Testis (tissue), 3 donors: ENCODE data around the gene NET1. TPM values are rescaled to one million over a fixed set of nuclear protein-coding genes. Genes with fewer than 3 reads are reported as not detected.

Experiments used
- DNase-seq: peaks from one replicate; pipeline ENCODE4 v3.0.0-alpha.2; 2019
- H3K27ac ChIP-seq, 2 donors: fragments of 200-600 bp; sonication (generic); one replicate each; pipeline ENCODE4 v1.5.1; 2019
- H3K27me3 ChIP-seq: fragments of 200-600 bp; sonication (generic); one replicate; pipeline ENCODE4 v1.5.1; 2019
- H3K36me3 ChIP-seq: fragments of 200-600 bp; sonication (generic); one replicate; pipeline ENCODE4 v1.5.1; 2017; ENCODE audit warnings: low read depth; ENCODE audit errors: missing control alignments
- H3K4me1 ChIP-seq: fragments of 200-600 bp; sonication (generic); one replicate; pipeline ENCODE4 v1.5.1; 2019
- H3K4me3 ChIP-seq, 2 donors: fragments of 200-600 bp; sonication (generic); one replicate each; pipeline ENCODE4 v1.5.1; 2017 to 2019
- H3K9me3 ChIP-seq: fragments of 200-600 bp; sonication (generic); one replicate; pipeline ENCODE4 v1.5.1; 2017
- CTCF ChIP-seq, 3 experiments: fragments of 450-650 bp in 2 of 3; fragments of 200-600 bp in 1 of 3; sonication (generic) in 1 of 3; IDR thresholded peaks; one replicate each; pipeline ENCODE4 v1.5.1; 2016 to 2019; ENCODE audit warnings: antibody characterized with exemption in 3 of 3, mild to moderate bottlenecking in 2 of 3, moderate library complexity in 1 of 3
- POLR2A ChIP-seq: fragments of 450-650 bp; IDR thresholded peaks from one replicate; pipeline ENCODE4 v1.6.1; 2017; ENCODE audit warnings: antibody characterized with exemption, mild to moderate bottlenecking, moderate library complexity
- WGBS, 2 donors: methylation state at CpG; one replicate each; pipeline ENCODE4 v1.1.5; 2018; 5-methylcytosine and 5-hydroxymethylcytosine counted together
- intact Hi-C: fragments of 100-400 bp; cut with DNase I; formaldehyde crosslinking; loops from one replicate; pipeline ENCODE4 v1.15.1; 2023; ENCODE audit warnings: low total_unique reads
- polyA plus RNA-seq: library from polyadenylated mRNA; stranded (reverse); fragments of 350-450 nt; fragmentation: Illumina TruSeq; extraction: RNeasy Lipid Tissue Mini Kit (QIAGEN cat#74804); gene quantifications from one replicate; pipeline ENCODE4 v1.2.3, GENCODE V29; 2014; ENCODE audit warnings: low read depth, low replicate concordance; ENCODE audit not compliant: insufficient read depth
- total RNA-seq, 2 donors: library from RNA; depleted of rRNA; stranded (reverse); fragments of >200 nt; gene quantifications; one replicate each; pipeline ENCODE4 v1.2.3, GENCODE V29; 2016

Gene NET1
- total and polyA plus RNA-seq, 3 donors from 2014 or later, result 29.7 to 40.7 (median 39.9) TPM

- Histone ChIP-seq H3K36me3 (no peaks in the 10 kb centered on the region), H3K4me3 (no peak overlapping the region), H3K27ac (no peak overlapping the region), H3K4me1 (no peaks in the 10 kb centered on the region), H3K9me3 (no peaks in the 10 kb centered on the region), H3K27me3 (no peaks in the 10 kb centered on the region)
- 86 to 89% methylated on average over 8 of the region's 8 CpGs for WGBS, 2 donors
- intact Hi-C loops, result no loop called here
- no peak for DNase-seq
- no peak for TF ChIP-seq CTCF (IDR thresholded peaks at IDR 0.05)
- TF ChIP-seq POLR2A, result no peak
Observed at GRCh38 chr10:5458949-5459747, 46.8 kb downstream of the NET1 start.

GRCh38 chr10:5460468-5461202 is 48.3 kb downstream of the NET1 start:
- no peak for DNase-seq
- H3K27ac ChIP-seq, result no peak overlapping the region
- intact Hi-C loops, result no loop called here

GRCh38 chr10:5461203-5461588 is 48.8 kb downstream of the NET1 start:
- H3K27ac ChIP-seq, result no peak overlapping the region
- no peak for DNase-seq
- H3K27me3 ChIP-seq, result no peaks in the 10 kb centered on the region
- no peaks in the 10 kb centered on the region for H3K4me1 ChIP-seq
- no peak overlapping the region for H3K4me3 ChIP-seq
- intact Hi-C loops, result no loop called here
- no peaks in the 10 kb centered on the region for H3K36me3 ChIP-seq
- 69 to 87% methylated on average over 4 of the region's 4 CpGs for WGBS, 2 donors
- no peak for TF ChIP-seq CTCF (IDR thresholded peaks at IDR 0.05)
- no peak for TF ChIP-seq POLR2A
- no peaks in the 10 kb centered on the region for H3K9me3 ChIP-seq

More at GRCh38 chr10:5460468-5461202, 48.3 kb downstream of the NET1 start:
- WGBS, 2 donors, result 87 to 89% methylated on average over 14 of the region's 14 CpGs
- Histone ChIP-seq H3K9me3 (no peaks in the 10 kb centered on the region), H3K4me1 (no peaks in the 10 kb centered on the region), H3K36me3 (no peaks in the 10 kb centered on the region), H3K27me3 (no peaks in the 10 kb centered on the region), H3K4me3 (no peak overlapping the region)
- TF ChIP-seq POLR2A, result no peak
- no peak for TF ChIP-seq CTCF (IDR thresholded peaks at IDR 0.05)

- intact Hi-C loops, result no loop called here
- H3K27me3 ChIP-seq, result no peaks in the 10 kb centered on the region
- H3K4me1 ChIP-seq, result no peaks in the 10 kb centered on the region
- H3K36me3 ChIP-seq, result no peaks in the 10 kb centered on the region
- no peak overlapping the region for H3K4me3 ChIP-seq
- TF ChIP-seq POLR2A (no peak), CTCF (IDR thresholded peaks at IDR 0.05) (no peak)
- no peak for DNase-seq
- WGBS, 2 donors, result 50 to 55% methylated on average over 17 of the region's 17 CpGs
- H3K9me3 ChIP-seq, result no peaks in the 10 kb centered on the region
- H3K27ac ChIP-seq, result peak overlapping the region in 1 of 2 donors; percentile 19
Observed at GRCh38 chr10:5461914-5462840, 49.8 kb downstream of the NET1 start.
